T-cell (primary cell): ENCODE measurements around the gene FGD5. TPM values are rescaled to one million over a fixed set of nuclear protein-coding genes. Genes with fewer than 3 reads are reported as not detected.

ENCODE experiments used
- ATAC-seq, 4 experiments: fragments of 200-7000 bp in 3 of 4; fragments of 150-1000 bp in 1 of 4; cut with Tn5 transposase; replicated peaks in 1 of 4; 1 replicate in 3 of 4; 2 replicates in 1 of 4; pipeline ENCODE4 v1.10.0; 2021; ENCODE audit warnings: moderate library complexity in 3 of 4, mild to moderate bottlenecking in 2 of 4, moderate number of reproducible peaks in 1 of 4
- CTCF ChIA-PET, 2 donors: fragments of 300-600 bp; sonication (Branson Sonifier 250); formaldehyde crosslinking; loops; one replicate each; lab custom pipeline; 2022; ENCODE audit warnings: antibody characterized with exemption in 2 of 2; lab: Charles Lee
- POLR2A ChIA-PET, 2 donors: fragments of 300-600 bp; sonication (Branson Sonifier 250); formaldehyde crosslinking; loops; one replicate each; lab custom pipeline; 2022; ENCODE audit warnings: antibody characterized with exemption in 2 of 2; lab: Charles Lee
- DNase-seq, 35 experiments: peaks; one replicate each; pipeline versions ENCODE4 v3.0.0 to v3.0.0-alpha.2; 2013 to 2023
- H3K27ac ChIP-seq: one replicate; pipeline ENCODE4 v1.5.1; 2013; ENCODE audit warnings: low read length
- H3K27me3 ChIP-seq, 2 experiments: replicated peaks in 1 of 2; 1 replicate in 1 of 2; 2 replicates in 1 of 2; pipeline versions ENCODE4 v1.6.1 to v1.7.0; 2013; ENCODE audit warnings: low read length in 1 of 2, mixed read lengths in 1 of 2; ENCODE audit not compliant: control insufficient read depth in 2 of 2, insufficient read depth in 2 of 2; ENCODE audit errors: extremely low read depth in 1 of 2
- H3K36me3 ChIP-seq, 2 donors: 1 replicate in 1 of 2; 2 replicates in 1 of 2; pipeline versions ENCODE4 v1.6.1 to v1.7.0; 2013; ENCODE audit warnings: low read length in 1 of 2; ENCODE audit not compliant: control insufficient read depth in 2 of 2, insufficient read depth in 1 of 2; ENCODE audit errors: extremely low read depth in 1 of 2
- H3K4me1 ChIP-seq, 2 experiments: 1 replicate in 1 of 2; 2 replicates in 1 of 2; pipeline versions ENCODE4 v1.6.1 to v1.7.0; 2013; ENCODE audit warnings: low read length in 2 of 2, mixed read lengths in 1 of 2; ENCODE audit not compliant: insufficient read depth in 2 of 2, control insufficient read depth in 1 of 2; ENCODE audit errors: extremely low read depth in 1 of 2
- H3K4me3 ChIP-seq, 2 donors: 1 replicate in 1 of 2; 2 replicates in 1 of 2; pipeline versions ENCODE4 v1.5.1 to v1.7.0; 2013; ENCODE audit warnings: mild to moderate bottlenecking in 2 of 2, low read length in 1 of 2, moderate library complexity in 1 of 2; ENCODE audit not compliant: control insufficient read depth in 1 of 2; ENCODE audit errors: extremely low read depth in 1 of 2
- H3K9me3 ChIP-seq: 2 replicates; pipeline ENCODE4 v1.7.0; 2013
- H3K27ac Mint-ChIP-seq, 2 donors: one replicate each; pipeline ENCODE4 v1.8.0; 2020 to 2021; ENCODE audit warnings: mild to moderate bottlenecking in 2 of 2, mixed read lengths in 2 of 2
- H3K27me3 Mint-ChIP-seq, 2 donors: one replicate each; pipeline ENCODE4 v1.8.0; 2021 to 2022; ENCODE audit warnings: mixed read lengths in 2 of 2
- H3K36me3 Mint-ChIP-seq: one replicate; pipeline ENCODE4 v1.8.0; 2021; ENCODE audit warnings: mixed read lengths
- H3K4me1 Mint-ChIP-seq, 3 donors: one replicate each; pipeline ENCODE4 v1.8.0; 2020 to 2022; ENCODE audit warnings: mixed read lengths in 3 of 3, mild to moderate bottlenecking in 1 of 3
- H3K4me3 Mint-ChIP-seq, 3 donors: one replicate each; pipeline ENCODE4 v1.8.0; 2020 to 2022; ENCODE audit warnings: mild to moderate bottlenecking in 3 of 3, mixed read lengths in 3 of 3, moderate library complexity in 3 of 3
- H3K9me3 Mint-ChIP-seq, 3 donors: one replicate each; pipeline ENCODE4 v1.8.0; 2020 to 2022; ENCODE audit warnings: mixed read lengths in 3 of 3
- WGBS: methylation state at CpG from one replicate; pipeline ENCODE4 v1.1.5; 2013; ENCODE audit warnings: missing lambda C conversion rate; ENCODE audit not compliant: insufficient coverage; 5-methylcytosine and 5-hydroxymethylcytosine counted together
- total RNA-seq, 35 experiments: library from RNA in 6 of 35; stranded (reverse) in 6 of 35; fragments of 120-200 nt in 1 of 35; gene quantifications; one replicate each; pipeline versions ENCODE4 v1.2.1 to v1.2.4 and lab custom pipeline; 2013 to 2026

Gene FGD5
- total RNA-seq, 5 donors from 2014 or later (not counting 1 experiment from before 2014, with no cell fraction given): 0.13 to 0.53 (median 0.32) TPM; not detected in 2

DNA sequence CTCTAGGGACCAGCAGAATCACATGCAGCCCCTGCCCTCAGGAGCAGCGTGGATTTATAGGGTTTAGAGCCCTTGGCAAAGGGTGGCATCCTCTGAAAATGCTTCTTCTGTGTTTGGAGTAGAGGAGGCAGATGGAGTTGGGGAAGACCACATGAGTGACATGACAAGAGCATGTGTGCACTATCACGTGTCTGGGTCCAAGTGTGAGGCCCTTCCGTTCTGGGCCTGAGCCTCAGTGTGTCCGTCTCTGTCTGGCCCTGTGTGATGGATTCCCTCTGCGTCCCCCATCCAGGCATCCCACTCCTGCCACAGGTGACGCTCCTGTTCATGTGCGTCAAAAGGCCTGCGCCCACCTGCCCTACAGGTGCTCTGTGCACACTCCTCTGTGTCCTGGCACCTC, 30.1 kb downstream of the FGD5 start:
- WGBS: 77% methylated on average over 7 of the region's 8 CpGs
- ChIA-PET POLR2A (no interaction called here), CTCF (interaction anchor here in 1 of 2 donors (0.6 kb wide), 1 partner anchor 44 kb away, joined by 3 read pairs; no protein-coding TSS in a partner anchor)
- peaks cover 0 to 5% of the 10 kb centered on the region in 2 donors for H3K27me3 Mint-ChIP-seq
- Histone ChIP-seq H3K9me3 (no peaks in the 10 kb centered on the region), H3K4me3 (no peak overlapping the region), H3K4me1 (peaks cover 0 to 9% of the 10 kb centered on the region in 2 experiments), H3K27me3 (peaks cover 0 to 30% of the 10 kb centered on the region in 2 experiments), H3K27ac (no peak overlapping the region), H3K36me3 (no peaks in the 10 kb centered on the region)
- peaks cover 0 to 4% (median 4%) of the 10 kb centered on the region in 3 donors for H3K9me3 Mint-ChIP-seq
- no peak for ATAC-seq
- peaks cover 10 to 33% (median 29%) of the 10 kb centered on the region in 3 donors for H3K4me1 Mint-ChIP-seq
- H3K27ac Mint-ChIP-seq: no peak overlapping the region
- DNase-seq: no peak
- H3K36me3 Mint-ChIP-seq: peaks cover 3% of the 10 kb centered on the region
- H3K4me3 Mint-ChIP-seq: no peak overlapping the region

DNA sequence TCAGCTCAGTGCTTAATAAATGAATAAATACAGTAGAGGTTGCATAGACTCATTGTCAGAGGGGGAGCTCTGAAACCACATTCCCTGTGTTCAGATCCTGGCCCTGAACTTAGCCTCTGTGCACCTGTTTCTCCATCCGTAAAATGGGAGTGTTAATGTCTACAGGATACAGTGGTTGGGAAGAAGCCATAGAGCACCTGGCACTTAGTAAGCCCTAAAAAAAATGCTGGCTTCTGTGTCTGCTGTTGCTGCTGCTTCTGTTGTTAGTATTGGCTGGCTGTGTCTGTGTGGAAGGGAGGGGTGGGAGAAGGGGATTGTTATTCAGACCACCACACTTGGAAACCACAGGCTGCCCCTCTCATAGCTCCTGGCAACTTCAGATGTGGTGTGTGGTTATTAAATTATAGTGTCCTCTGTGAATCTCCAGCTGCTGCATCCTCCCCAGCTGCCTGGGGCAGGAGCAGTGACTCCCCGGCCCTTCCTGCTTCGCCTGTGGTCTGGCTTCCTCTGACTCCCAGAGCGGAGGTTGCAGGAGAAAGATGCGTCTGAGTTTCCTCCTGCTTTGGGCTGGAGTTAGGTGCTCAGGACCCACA, 31.0 kb downstream of the FGD5 start:
- H3K27ac Mint-ChIP-seq: no peak overlapping the region
- Histone ChIP-seq H3K4me3 (no peak overlapping the region), H3K9me3 (no peaks in the 10 kb centered on the region), H3K27me3 (peaks cover 0 to 32% of the 10 kb centered on the region in 2 experiments), H3K4me1 (peaks cover 0 to 9% of the 10 kb centered on the region in 2 experiments), H3K36me3 (no peaks in the 10 kb centered on the region), H3K27ac (no peak overlapping the region)
- CTCF ChIA-PET: no interaction called here
- POLR2A ChIA-PET: no interaction called here
- no peak overlapping the region for H3K4me3 Mint-ChIP-seq
- peaks cover 0 to 3% of the 10 kb centered on the region in 2 donors for H3K27me3 Mint-ChIP-seq
- 20% methylated on average over 5 of the region's 5 CpGs for WGBS
- DNase-seq (no peak), ATAC-seq (no peak)
- H3K36me3 Mint-ChIP-seq: peaks cover 3% of the 10 kb centered on the region
- peaks cover 0 to 4% (median 4%) of the 10 kb centered on the region in 3 donors for H3K9me3 Mint-ChIP-seq
- peaks cover 10 to 33% (median 29%) of the 10 kb centered on the region in 3 donors for H3K4me1 Mint-ChIP-seq

DNA sequence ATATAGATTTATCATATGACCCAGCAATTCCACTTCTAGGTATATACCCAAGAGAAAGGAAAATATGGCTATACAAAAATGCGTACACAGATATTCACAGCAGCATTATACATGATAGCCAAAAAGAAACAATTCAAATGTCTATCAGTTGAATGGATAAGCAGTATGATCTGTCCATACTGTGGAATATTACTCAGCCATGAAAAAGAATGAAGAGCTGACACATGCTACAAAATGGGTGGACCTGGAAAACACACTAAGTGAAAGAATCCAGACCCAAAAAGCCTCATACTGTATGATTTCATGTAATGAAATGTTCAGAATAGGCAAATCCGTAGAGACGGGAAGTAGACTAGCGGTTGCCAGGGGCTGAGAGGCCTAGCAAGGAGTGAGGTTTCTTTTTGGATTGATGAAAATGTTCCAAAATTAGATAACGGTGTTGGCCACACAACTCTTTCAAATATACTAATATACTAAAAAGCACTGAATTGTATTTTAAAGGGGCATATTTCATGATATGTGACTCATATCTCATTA, 33.4 kb downstream of the FGD5 start:
- Mint-ChIP-seq H3K36me3 (peaks cover 3% of the 10 kb centered on the region), H3K27ac (no peak overlapping the region), H3K4me3 (no peak overlapping the region), H3K27me3 (peaks cover 0 to 8% of the 10 kb centered on the region in 2 donors), H3K4me1 (peaks cover 10 to 27% (median 26%) of the 10 kb centered on the region in 3 donors), H3K9me3 (peaks cover 0 to 4% (median 4%) of the 10 kb centered on the region in 3 donors)
- DNase-seq (no peak), ATAC-seq (no peak)
- ChIA-PET POLR2A (no interaction called here), CTCF (no interaction called here)
- H3K27me3 ChIP-seq: peaks cover 0 to 28% of the 10 kb centered on the region in 2 experiments
- H3K36me3 ChIP-seq: no peaks in the 10 kb centered on the region
- WGBS: no CpG with 5 or more reads among the region's 5 CpGs
- no peak overlapping the region for H3K4me3 ChIP-seq
- no peaks in the 10 kb centered on the region for H3K9me3 ChIP-seq
- peaks cover 0 to 9% of the 10 kb centered on the region in 2 experiments for H3K4me1 ChIP-seq
- H3K27ac ChIP-seq: no peak overlapping the region

DNA sequence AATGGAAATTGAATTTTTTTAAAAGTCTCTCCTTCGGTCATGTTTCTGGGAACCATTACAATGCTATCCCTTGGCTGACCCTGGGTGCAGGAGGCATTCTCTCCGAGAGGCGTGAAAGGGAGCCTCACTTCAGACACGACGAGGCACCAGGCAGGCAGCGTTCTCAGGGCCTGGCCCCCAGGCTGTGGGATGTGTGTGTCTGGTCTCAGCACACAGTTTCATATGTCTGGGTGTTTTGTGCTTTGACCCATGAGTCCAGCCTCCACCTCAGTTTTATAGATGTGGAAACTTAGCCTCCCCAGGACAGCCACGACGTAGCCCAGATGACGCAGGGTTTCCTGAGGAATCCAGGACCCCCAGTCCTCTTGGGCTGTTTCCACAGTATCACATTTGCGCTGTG, 34.0 kb downstream of the FGD5 start:
- H3K27ac ChIP-seq: no peak overlapping the region

DNA sequence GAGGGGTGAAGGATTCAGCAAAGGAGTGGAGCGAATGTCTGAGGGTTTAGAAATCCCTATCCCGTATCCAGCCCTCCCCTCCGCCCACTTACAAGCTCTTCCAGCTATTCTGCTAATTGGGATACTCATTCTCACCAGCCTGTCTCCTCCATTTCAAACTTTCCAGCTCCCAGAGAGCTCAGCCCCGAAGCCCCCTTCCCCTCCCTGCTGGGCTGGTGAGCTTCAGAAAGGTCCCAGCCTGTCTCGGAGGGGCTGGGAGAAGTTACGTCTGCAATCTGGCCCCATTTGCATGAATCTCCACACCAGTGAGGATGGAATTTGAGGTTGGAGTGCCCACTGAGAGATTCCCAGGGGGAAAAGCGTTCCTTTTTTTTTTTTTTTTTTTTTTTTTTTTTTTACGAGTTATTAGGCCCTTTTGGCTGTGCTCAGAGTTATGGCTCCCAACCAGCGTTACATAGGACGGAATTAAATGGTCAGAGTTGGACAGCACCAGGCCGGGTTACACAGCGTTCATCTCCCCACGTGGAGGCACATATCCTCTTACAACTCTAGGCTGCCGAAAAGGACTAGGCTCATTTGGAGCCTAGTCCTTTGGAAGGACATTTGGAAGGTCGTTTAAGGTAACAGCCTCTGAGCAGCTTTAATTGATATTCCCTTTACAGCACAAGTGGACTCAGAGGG, 34.6 kb downstream of the FGD5 start:
- no peaks in the 10 kb centered on the region for H3K4me1 ChIP-seq
- no peak overlapping the region for H3K27ac ChIP-seq
- H3K36me3 ChIP-seq: no peaks in the 10 kb centered on the region
- DNase-seq: no peak
- H3K9me3 Mint-ChIP-seq: peaks cover 0 to 4% (median 4%) of the 10 kb centered on the region in 3 donors
- WGBS: no CpG with 5 or more reads among the region's 15 CpGs
- CTCF ChIA-PET: no interaction called here
- no peaks in the 10 kb centered on the region for H3K9me3 ChIP-seq
- peaks cover 0 to 15% (median 14%) of the 10 kb centered on the region in 3 donors for H3K4me1 Mint-ChIP-seq
- no peak for ATAC-seq
- POLR2A ChIA-PET: interaction anchor here in 1 of 2 donors (0.6 kb wide), 1 partner anchor 838 kb away, joined by 7 read pairs; no protein-coding TSS in a partner anchor
- peaks cover 0 to 13% of the 10 kb centered on the region in 2 donors for H3K27me3 Mint-ChIP-seq
- no peak overlapping the region for H3K4me3 Mint-ChIP-seq
- peaks cover 0 to 23% of the 10 kb centered on the region in 2 experiments for H3K27me3 ChIP-seq
- peaks cover 3% of the 10 kb centered on the region for H3K36me3 Mint-ChIP-seq
- H3K27ac Mint-ChIP-seq: no peak overlapping the region
- no peak overlapping the region for H3K4me3 ChIP-seq

More for the DNA sequence above, 34.0 kb downstream of the FGD5 start:
- Histone ChIP-seq H3K4me3 (no peak overlapping the region), H3K9me3 (no peaks in the 10 kb centered on the region), H3K4me1 (peaks cover 0 to 7% of the 10 kb centered on the region in 2 experiments), H3K27me3 (peaks cover 0 to 30% of the 10 kb centered on the region in 2 experiments), H3K36me3 (no peaks in the 10 kb centered on the region)
- Mint-ChIP-seq H3K27me3 (peaks cover 0 to 9% of the 10 kb centered on the region in 2 donors), H3K36me3 (peaks cover 3% of the 10 kb centered on the region), H3K4me3 (no peak overlapping the region), H3K4me1 (peaks cover 6 to 22% (median 21%) of the 10 kb centered on the region in 3 donors), H3K27ac (no peak overlapping the region), H3K9me3 (peaks cover 0 to 4% (median 4%) of the 10 kb centered on the region in 3 donors)
- ATAC-seq (no peak), DNase-seq (no peak)
- 65% methylated on average over 6 of the region's 10 CpGs for WGBS
- ChIA-PET CTCF (no interaction called here), POLR2A (interaction anchor here (0.5 to 0.6 kb wide), 2 partner anchors 131 to 838 kb away, joined by 3 to 7 read pairs; no protein-coding TSS in a partner anchor)

DNA sequence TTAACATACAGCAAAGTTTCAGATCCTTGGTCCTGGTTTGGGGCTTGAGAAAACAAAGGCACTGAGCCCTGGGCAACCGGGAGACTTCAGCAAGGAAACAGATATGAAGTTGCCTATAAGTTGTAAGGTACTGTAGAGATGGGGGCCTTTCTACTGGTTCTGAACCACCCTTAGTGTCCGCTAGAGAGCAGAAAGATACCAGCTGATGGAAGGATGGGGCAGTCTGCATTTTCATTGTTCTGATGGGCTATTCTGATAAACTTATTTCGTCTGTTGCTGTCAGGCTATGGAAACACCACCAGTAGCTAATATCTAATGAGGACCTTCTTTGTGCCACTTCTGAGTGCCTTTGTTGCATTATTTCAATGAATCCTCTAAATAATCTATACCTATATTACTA, 38.7 kb downstream of the FGD5 start:
- H3K36me3 Mint-ChIP-seq: no peaks in the 10 kb centered on the region
- H3K27me3 Mint-ChIP-seq: peaks cover 0 to 12% of the 10 kb centered on the region in 2 donors
- no peaks in the 10 kb centered on the region for H3K9me3 Mint-ChIP-seq
- no peak overlapping the region for H3K4me3 Mint-ChIP-seq
- CTCF ChIA-PET: interaction anchor here in 1 of 2 donors (1.3 kb wide), 1 partner anchor 64 kb away, joined by 3 read pairs; no protein-coding TSS in a partner anchor
- 83% methylated on average over 1 of the region's 3 CpGs for WGBS
- no peak overlapping the region for H3K27ac Mint-ChIP-seq
- H3K27me3 ChIP-seq: peaks cover 0 to 20% of the 10 kb centered on the region in 2 experiments
- peaks cover 0 to 6% (median 0%) of the 10 kb centered on the region in 3 donors for H3K4me1 Mint-ChIP-seq
- H3K4me3 ChIP-seq: no peak overlapping the region
- DNase-seq (no peak), ATAC-seq (no peak)
- no peaks in the 10 kb centered on the region for H3K36me3 ChIP-seq
- POLR2A ChIA-PET: interaction anchor here in 1 of 2 donors (0.6 kb wide), 1 partner anchor 585 kb away, joined by 3 read pairs; no protein-coding TSS in a partner anchor
- H3K9me3 ChIP-seq: no peaks in the 10 kb centered on the region
- no peak overlapping the region for H3K27ac ChIP-seq
- H3K4me1 ChIP-seq: no peaks in the 10 kb centered on the region
